Measurements from ENCODE around the gene RELN. TPM values are rescaled to one million over a fixed set of nuclear protein-coding genes. Genes with fewer than 3 reads are reported as not detected.

The RELN gene
- total RNA-seq, 1 donor from 2014 or later = not detected

- Mint-ChIP-seq H3K27me3 (peaks cover 5% of the 10 kb centered on the region), H3K4me3 (no peak overlapping the region), H3K36me3 (ENCODE audit: low read depth) (no peaks in the 10 kb centered on the region), H3K4me1 (no peaks in the 10 kb centered on the region), H3K27ac (no peak overlapping the region), H3K9me3 (no peaks in the 10 kb centered on the region)
- DNase-seq (no peak), ATAC-seq (ENCODE audit: low read depth) (no peak)
- intact Hi-C loops (cut with micrococcal nuclease) = no loop called here
- no peak for TF ChIP-seq CTCF (IDR thresholded peaks at IDR 0.05)
- POLR2A ChIA-PET = no interaction called here
- CTCF ChIA-PET = no interaction called here
Measured at GRCh38 chr7:103924184-103924583, 65.3 kb downstream of the RELN start.

- POLR2A ChIA-PET = no interaction called here
- H3K9me3 Mint-ChIP-seq = no peaks in the 10 kb centered on the region
- intact Hi-C loops (cut with micrococcal nuclease) = no loop called here
Measured at GRCh38 chr7:103922407-103922806, 67.1 kb downstream of the RELN start.

GRCh38 chr7:103921692-103922091 is 67.8 kb downstream of the RELN start:
- TF ChIP-seq CTCF (IDR thresholded peaks at IDR 0.05) = no peak
- no peaks in the 10 kb centered on the region for H3K9me3 Mint-ChIP-seq
- POLR2A ChIA-PET = no interaction called here
- intact Hi-C loops (cut with micrococcal nuclease) = no loop called here
- H3K4me1 Mint-ChIP-seq = no peaks in the 10 kb centered on the region
- no peak for DNase-seq
- no peak overlapping the region for H3K4me3 Mint-ChIP-seq
- H3K36me3 Mint-ChIP-seq (ENCODE audit: low read depth) = no peaks in the 10 kb centered on the region
- H3K27me3 Mint-ChIP-seq = peaks cover 5% of the 10 kb centered on the region
- CTCF ChIA-PET = no interaction called here
- no peak overlapping the region for H3K27ac Mint-ChIP-seq
- ATAC-seq (ENCODE audit: low read depth) = no peak

More at GRCh38 chr7:103922407-103922806, 67.1 kb downstream of the RELN start:
- ATAC-seq (ENCODE audit: low read depth) = no peak
- Mint-ChIP-seq H3K4me3 (no peak overlapping the region), H3K27ac (no peak overlapping the region), H3K27me3 (peaks cover 5% of the 10 kb centered on the region), H3K36me3 (ENCODE audit: low read depth) (no peaks in the 10 kb centered on the region), H3K4me1 (no peaks in the 10 kb centered on the region)
- CTCF ChIA-PET = no interaction called here
- no peak for TF ChIP-seq CTCF (IDR thresholded peaks at IDR 0.05)
- DNase-seq = no peak

- no peaks in the 10 kb centered on the region for H3K9me3 Mint-ChIP-seq
- intact Hi-C loops (cut with micrococcal nuclease) = no loop called here
- H3K4me3 Mint-ChIP-seq = no peak overlapping the region
- DNase-seq = no peak
- no peak for ATAC-seq (ENCODE audit: low read depth)
- no peaks in the 10 kb centered on the region for H3K36me3 Mint-ChIP-seq (ENCODE audit: low read depth)
- H3K27me3 Mint-ChIP-seq = peaks cover 5% of the 10 kb centered on the region
- TF ChIP-seq CTCF (IDR thresholded peaks at IDR 0.05) = no peak
- no peaks in the 10 kb centered on the region for H3K4me1 Mint-ChIP-seq
- CTCF ChIA-PET = no interaction called here
- POLR2A ChIA-PET = no interaction called here
- no peak overlapping the region for H3K27ac Mint-ChIP-seq
Measured at GRCh38 chr7:103919272-103919868, 70.1 kb downstream of the RELN start.

- H3K9me3 Mint-ChIP-seq = no peaks in the 10 kb centered on the region
- ChIA-PET POLR2A (no interaction called here), CTCF (no interaction called here)
Measured at GRCh38 chr7:103918631-103919271, 70.7 kb downstream of the RELN start.

More at GRCh38 chr7:103918631-103919271, 70.7 kb downstream of the RELN start:
- Mint-ChIP-seq H3K36me3 (ENCODE audit: low read depth) (no peaks in the 10 kb centered on the region), H3K4me3 (no peak overlapping the region), H3K27ac (no peak overlapping the region), H3K4me1 (no peaks in the 10 kb centered on the region), H3K27me3 (peaks cover 5% of the 10 kb centered on the region)
- ATAC-seq (ENCODE audit: low read depth) = no peak
- TF ChIP-seq CTCF (IDR thresholded peaks at IDR 0.05) = no peak
- intact Hi-C loops (cut with micrococcal nuclease) = no loop called here
- no peak for DNase-seq

All from activated B cell treated with CpG ODN at 0.5 μM for 24 hours (primary cell).